GM19240 (cell line): ENCODE data around the gene MC1R.
"Not testable (repeated sequence)": the region's sequence is repeated elsewhere in the genome, so short reads cannot be mapped to it uniquely, and the experiment has no call there.

ENCODE experiments used
- DNase-seq: peaks from one replicate; pipeline ENCODE4 v3.0.0; 2011; ENCODE audit warnings: low spot score; ENCODE audit not compliant: insufficient read length

Gene MC1R

GRCh38 chr16:89958068-89958467 lies 39.4 kb downstream of the MC1R start:
- DNase-seq = no peak

- DNase-seq = no peak
Observed at GRCh38 chr16:89958596-89958995, 39.9 kb downstream of the MC1R start.

GRCh38 chr16:89960966-89961365 lies 42.3 kb downstream of the MC1R start:
- no peak for DNase-seq

GRCh38 chr16:89961920-89962319 lies 43.3 kb downstream of the MC1R start:
- no peak for DNase-seq

GRCh38 chr16:89962754-89963498 lies 44.3 kb downstream of the MC1R start:
- no peak for DNase-seq

- no peak for DNase-seq
Observed at GRCh38 chr16:89964201-89964600, 45.5 kb downstream of the MC1R start.

- DNase-seq = no peak
Observed at GRCh38 chr16:89965447-89966225, 47.0 kb downstream of the MC1R start.

- no peak for DNase-seq
Observed at GRCh38 chr16:89966756-89967155, 48.1 kb downstream of the MC1R start.

GRCh38 chr16:89967436-89967835 lies 48.8 kb downstream of the MC1R start:
- DNase-seq = not testable (repeated sequence)

- DNase-seq = not testable (repeated sequence)
Observed at GRCh38 chr16:89968074-89968473, 49.4 kb downstream of the MC1R start.

- DNase-seq = no peak
Observed at GRCh38 chr16:89969741-89970410, 51.2 kb downstream of the MC1R start.
